Measurements from ENCODE around the gene DBX1. TPM values are rescaled to one million over a fixed set of nuclear protein-coding genes. Genes with fewer than 3 reads are reported as not detected.

Gene DBX1
- total and polyA plus RNA-seq, 10 of the 15 experiments (the other 5 are each of a cell fraction or from before 2014, with no cell fraction given): not detected

DNA sequence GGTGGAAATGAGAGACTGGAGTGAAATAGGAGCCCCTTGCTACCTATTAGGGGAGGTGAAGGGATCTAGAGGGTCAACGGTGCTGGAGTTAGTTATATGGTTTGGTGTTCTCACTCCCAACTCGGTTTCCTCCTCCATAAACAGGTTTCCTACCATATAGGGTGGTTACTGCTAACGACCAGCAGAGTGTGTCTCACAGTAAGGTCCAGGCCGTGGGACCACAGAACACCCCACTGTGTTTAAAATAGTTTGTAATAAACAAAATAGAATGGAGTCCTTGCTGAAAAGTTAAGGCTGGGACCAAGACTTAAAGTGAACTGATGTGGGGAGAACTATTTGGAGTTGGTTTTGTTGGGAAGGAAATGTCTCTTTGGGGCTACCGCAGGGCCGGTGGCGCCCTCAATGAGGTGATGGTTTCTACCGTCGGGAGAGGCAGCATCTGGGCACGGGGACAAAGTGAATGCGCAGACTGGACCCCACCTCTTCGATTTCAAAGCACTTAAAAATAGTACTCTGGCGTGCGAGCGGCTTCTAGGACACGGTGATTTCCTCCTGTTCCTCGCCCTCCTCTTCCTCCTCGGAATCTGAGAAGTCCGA, 4.5 kb downstream of the DBX1 start (continued):
- no peak for TF ChIP-seq IKZF2 (IDR thresholded peaks at IDR 0.05)

DNA sequence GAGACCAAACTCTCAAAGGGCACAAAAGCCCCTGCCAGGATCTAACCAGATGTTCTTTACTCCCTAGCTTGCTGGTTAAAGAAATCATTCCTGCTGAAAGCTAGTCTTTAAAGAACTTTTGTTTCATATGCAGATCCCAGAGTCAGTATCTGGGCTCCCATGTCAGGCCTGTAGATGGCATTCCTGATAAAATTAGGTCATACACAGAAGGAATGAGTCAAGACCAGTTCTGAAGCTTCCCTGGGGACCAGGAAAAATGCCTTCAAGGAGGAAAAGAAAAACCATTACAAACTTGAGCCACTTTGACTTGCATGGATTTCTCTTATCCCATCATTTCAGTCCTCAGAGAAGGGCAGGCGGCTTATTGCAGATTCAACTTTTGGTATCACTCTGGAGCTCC, 5.9 kb downstream of the DBX1 start:
- no peak overlapping the region for H3K4me3 ChIP-seq
- peaks cover 7% of the 10 kb centered on the region in 2 experiments for H3K27me3 ChIP-seq (replicated peaks in 1 of 2; ENCODE audit: control insufficient read depth in 2 of 2, insufficient read depth in 2 of 2, low read length in 1 of 2)
- 44% methylated on average over 1 of the region's 1 CpG for WGBS (ENCODE audit: insufficient coverage, insufficient replicate concordance, low lambda C conversion rate, missing lambda C conversion rate)
- no peak overlapping the region for H3K27ac ChIP-seq (ENCODE audit: control insufficient read depth, insufficient read depth)
- BruUV-seq (replicated peaks): no TSS peak
- RAD21 ChIA-PET (ENCODE audit: unreplicated experiment): no interaction called here
- no peaks in the 10 kb centered on the region; the same call in 2 of the 3 replicates for H3K9me3 ChIP-seq (replicated peaks; ENCODE audit: control insufficient read depth, insufficient read depth, low read length)
- ATAC-seq (no peak), FAIRE-seq (no peak), DNase-seq (ENCODE audit: low read depth, low spot score) (no peak)
- SMC1A ChIA-PET (ENCODE audit: uncharacterized antibody, unreplicated experiment): interaction anchor here (1.0 to 1.4 kb wide), 2 partner anchors 9 to 15 kb away, joined by 3 to 4 read pairs; no protein-coding TSS in a partner anchor
- in situ Hi-C loops (cut with MboI) (no loop called here), intact Hi-C loops (cut with micrococcal nuclease; ENCODE audit: unreplicated experiment) (no loop called here)
- POLR2A ChIA-PET: no interaction called here
- CTCF ChIA-PET: interaction anchor here (0.9 to 1.3 kb wide), 5 partner anchors 16 to 200 kb away, joined by 3 to 9 read pairs (median 3); no protein-coding TSS in a partner anchor
- TF ChIP-seq, protein P1, sequence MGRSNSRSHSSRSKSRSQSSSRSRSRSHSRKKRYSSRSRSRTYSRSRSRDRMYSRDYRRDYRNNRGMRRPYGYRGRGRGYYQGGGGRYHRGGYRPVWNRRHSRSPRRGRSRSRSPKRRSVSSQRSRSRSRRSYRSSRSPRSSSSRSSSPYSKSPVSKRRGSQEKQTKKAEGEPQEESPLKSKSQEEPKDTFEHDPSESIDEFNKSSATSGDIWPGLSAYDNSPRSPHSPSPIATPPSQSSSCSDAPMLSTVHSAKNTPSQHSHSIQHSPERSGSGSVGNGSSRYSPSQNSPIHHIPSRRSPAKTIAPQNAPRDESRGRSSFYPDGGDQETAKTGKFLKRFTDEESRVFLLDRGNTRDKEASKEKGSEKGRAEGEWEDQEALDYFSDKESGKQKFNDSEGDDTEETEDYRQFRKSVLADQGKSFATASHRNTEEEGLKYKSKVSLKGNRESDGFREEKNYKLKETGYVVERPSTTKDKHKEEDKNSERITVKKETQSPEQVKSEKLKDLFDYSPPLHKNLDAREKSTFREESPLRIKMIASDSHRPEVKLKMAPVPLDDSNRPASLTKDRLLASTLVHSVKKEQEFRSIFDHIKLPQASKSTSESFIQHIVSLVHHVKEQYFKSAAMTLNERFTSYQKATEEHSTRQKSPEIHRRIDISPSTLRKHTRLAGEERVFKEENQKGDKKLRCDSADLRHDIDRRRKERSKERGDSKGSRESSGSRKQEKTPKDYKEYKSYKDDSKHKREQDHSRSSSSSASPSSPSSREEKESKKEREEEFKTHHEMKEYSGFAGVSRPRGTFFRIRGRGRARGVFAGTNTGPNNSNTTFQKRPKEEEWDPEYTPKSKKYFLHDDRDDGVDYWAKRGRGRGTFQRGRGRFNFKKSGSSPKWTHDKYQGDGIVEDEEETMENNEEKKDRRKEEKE (IDR thresholded peaks at IDR 0.05): no peak
- TF ChIP-seq, protein P2, sequence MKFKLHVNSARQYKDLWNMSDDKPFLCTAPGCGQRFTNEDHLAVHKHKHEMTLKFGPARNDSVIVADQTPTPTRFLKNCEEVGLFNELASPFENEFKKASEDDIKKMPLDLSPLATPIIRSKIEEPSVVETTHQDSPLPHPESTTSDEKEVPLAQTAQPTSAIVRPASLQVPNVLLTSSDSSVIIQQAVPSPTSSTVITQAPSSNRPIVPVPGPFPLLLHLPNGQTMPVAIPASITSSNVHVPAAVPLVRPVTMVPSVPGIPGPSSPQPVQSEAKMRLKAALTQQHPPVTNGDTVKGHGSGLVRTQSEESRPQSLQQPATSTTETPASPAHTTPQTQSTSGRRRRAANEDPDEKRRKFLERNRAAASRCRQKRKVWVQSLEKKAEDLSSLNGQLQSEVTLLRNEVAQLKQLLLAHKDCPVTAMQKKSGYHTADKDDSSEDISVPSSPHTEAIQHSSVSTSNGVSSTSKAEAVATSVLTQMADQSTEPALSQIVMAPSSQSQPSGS (IDR thresholded peaks at IDR 0.05; ENCODE audit: low read length): no peak
- no peak for TF ChIP-seq TCF3 (IDR thresholded peaks at IDR 0.05; ENCODE audit: borderline replicate concordance, insufficient read depth, low read depth, low read length)
- no peak for TF ChIP-seq EP300 (IDR thresholded peaks at IDR 0.05; ENCODE audit: borderline replicate concordance in 1 of 2, control insufficient read depth in 1 of 2, low read depth in 2 of 2, low read length in 2 of 2)
- TF ChIP-seq IRF4 (IDR thresholded peaks at IDR 0.05; ENCODE audit: low read depth, low read length): no peak
- TF ChIP-seq, protein P3, sequence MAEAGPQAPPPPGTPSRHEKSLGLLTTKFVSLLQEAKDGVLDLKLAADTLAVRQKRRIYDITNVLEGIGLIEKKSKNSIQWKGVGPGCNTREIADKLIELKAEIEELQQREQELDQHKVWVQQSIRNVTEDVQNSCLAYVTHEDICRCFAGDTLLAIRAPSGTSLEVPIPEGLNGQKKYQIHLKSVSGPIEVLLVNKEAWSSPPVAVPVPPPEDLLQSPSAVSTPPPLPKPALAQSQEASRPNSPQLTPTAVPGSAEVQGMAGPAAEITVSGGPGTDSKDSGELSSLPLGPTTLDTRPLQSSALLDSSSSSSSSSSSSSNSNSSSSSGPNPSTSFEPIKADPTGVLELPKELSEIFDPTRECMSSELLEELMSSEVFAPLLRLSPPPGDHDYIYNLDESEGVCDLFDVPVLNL (IDR thresholded peaks at IDR 0.05; ENCODE audit: low read depth, low read length): no peak
- TF ChIP-seq NFIC (IDR thresholded peaks at IDR 0.05; ENCODE audit: low read depth, low read length): no peak
- TF ChIP-seq SUPT20H (IDR thresholded peaks at IDR 0.05; ENCODE audit: borderline replicate concordance, control insufficient read depth, low read depth, low read length): no peak
- no peak for TF ChIP-seq TBL1XR1 (IDR thresholded peaks at IDR 0.05; ENCODE audit: low read depth, low read length)
- no peak for TF ChIP-seq SREBF1 (IDR thresholded peaks at IDR 0.05; ENCODE audit: low read length)
- no peak for TF ChIP-seq POLR2AphosphoS5 (IDR thresholded peaks at IDR 0.05; ENCODE audit: low read length)
- TF ChIP-seq CBX3 (IDR thresholded peaks at IDR 0.05; ENCODE audit: borderline replicate concordance, low read depth): no peak
- TF ChIP-seq MTA2 (IDR thresholded peaks at IDR 0.05; ENCODE audit: low read depth): no peak
- TF ChIP-seq, protein P4, sequence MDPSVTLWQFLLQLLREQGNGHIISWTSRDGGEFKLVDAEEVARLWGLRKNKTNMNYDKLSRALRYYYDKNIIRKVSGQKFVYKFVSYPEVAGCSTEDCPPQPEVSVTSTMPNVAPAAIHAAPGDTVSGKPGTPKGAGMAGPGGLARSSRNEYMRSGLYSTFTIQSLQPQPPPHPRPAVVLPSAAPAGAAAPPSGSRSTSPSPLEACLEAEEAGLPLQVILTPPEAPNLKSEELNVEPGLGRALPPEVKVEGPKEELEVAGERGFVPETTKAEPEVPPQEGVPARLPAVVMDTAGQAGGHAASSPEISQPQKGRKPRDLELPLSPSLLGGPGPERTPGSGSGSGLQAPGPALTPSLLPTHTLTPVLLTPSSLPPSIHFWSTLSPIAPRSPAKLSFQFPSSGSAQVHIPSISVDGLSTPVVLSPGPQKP (IDR thresholded peaks at IDR 0.05; ENCODE audit: low read depth, low read length): no peak
- no peak for TF ChIP-seq SMAD5 (IDR thresholded peaks at IDR 0.05; ENCODE audit: low read depth)
- no peaks in the 10 kb centered on the region for H4K20me1 ChIP-seq (ENCODE audit: control insufficient read depth, insufficient read depth)
- no peaks in the 10 kb centered on the region for H3K79me2 ChIP-seq (ENCODE audit: control insufficient read depth, insufficient read depth, low read length)
- no peaks in the 10 kb centered on the region for H3K36me3 ChIP-seq (ENCODE audit: control insufficient read depth in 2 of 2, insufficient read depth in 2 of 2, low read length in 1 of 2)
- no peak overlapping the region for H3K9ac ChIP-seq (ENCODE audit: control insufficient read depth, insufficient read depth, low read length)
- H2AFZ ChIP-seq (ENCODE audit: control insufficient read depth, low read depth, low read length): no peak overlapping the region
- no peak overlapping the region for H3K4me2 ChIP-seq (ENCODE audit: control insufficient read depth, insufficient read depth)
- no peaks in the 10 kb centered on the region; the same call in 1 of the 2 replicates for H3K4me1 ChIP-seq (ENCODE audit: control insufficient read depth, insufficient read depth, low read length)
